Liver (tissue), 9 donors: ENCODE measurements around the gene RAD1. TPM values are rescaled to one million over a fixed set of nuclear protein-coding genes. Genes with fewer than 3 reads are reported as not detected.

ENCODE experiments used
- DNase-seq: peaks from one replicate; pipeline ENCODE4 v3.0.0-alpha.2; 2017; ENCODE audit warnings: low spot score
- H3K27ac ChIP-seq, 2 donors: one replicate each; pipeline ENCODE4 v1.7.0; 2013; ENCODE audit warnings: inconsistent platforms in 2 of 2, low read length in 2 of 2, control low read depth in 1 of 2, low read depth in 1 of 2, mild to moderate bottlenecking in 1 of 2
- H3K27me3 ChIP-seq, 4 donors: one replicate each; pipeline versions ENCODE4 v1.6.1 to v1.7.0; 2013; ENCODE audit warnings: low read length in 3 of 4, inconsistent platforms in 1 of 4, mild to moderate bottlenecking in 1 of 4, moderate library complexity in 1 of 4; ENCODE audit not compliant: control insufficient read depth in 4 of 4, insufficient read depth in 4 of 4
- H3K36me3 ChIP-seq, 4 donors: one replicate each; pipeline versions ENCODE4 v1.6.1 to v1.7.0; 2013; ENCODE audit warnings: low read length in 3 of 4, mild to moderate bottlenecking in 3 of 4, low read depth in 1 of 4, moderate library complexity in 1 of 4; ENCODE audit not compliant: control insufficient read depth in 4 of 4, insufficient read depth in 3 of 4
- H3K4me1 ChIP-seq, 4 donors: one replicate each; pipeline versions ENCODE4 v1.6.1 to v1.7.0; 2013; ENCODE audit warnings: low read length in 3 of 4, mild to moderate bottlenecking in 3 of 4, moderate library complexity in 1 of 4; ENCODE audit not compliant: control insufficient read depth in 4 of 4, insufficient read depth in 4 of 4
- H3K4me3 ChIP-seq, 3 donors: one replicate each; pipeline versions ENCODE4 v1.6.1 to v1.7.0; 2013; ENCODE audit warnings: low read length in 3 of 3, control low read depth in 1 of 3, low read depth in 1 of 3, mild to moderate bottlenecking in 1 of 3
- H3K9ac ChIP-seq, 2 donors: one replicate each; pipeline ENCODE4 v1.7.0; 2013; ENCODE audit warnings: low read length in 2 of 2, mild to moderate bottlenecking in 2 of 2, moderate library complexity in 2 of 2, control low read depth in 1 of 2, low read depth in 1 of 2
- H3K9me3 ChIP-seq, 4 donors: one replicate each; pipeline versions ENCODE4 v1.6.1 to v1.7.0; 2013; ENCODE audit warnings: low read length in 3 of 4; ENCODE audit not compliant: control insufficient read depth in 4 of 4
- CTCF ChIP-seq: fragments of 150-350 bp; IDR thresholded peaks from 2 replicates; pipeline ENCODE4 v1.5.1; 2017; ENCODE audit warnings: improper control_type of control experiment, low read depth, low read length; ENCODE audit not compliant: missing input control
- EGR1 ChIP-seq, 2 donors: IDR thresholded peaks; 2 replicates each; pipeline ENCODE4 v1.6.1; 2016 to 2018; ENCODE audit warnings: antibody characterized with exemption in 2 of 2, low read depth in 2 of 2
- FOXA2 ChIP-seq: IDR thresholded peaks from 2 replicates; pipeline ENCODE4 v1.6.1; 2016; ENCODE audit warnings: antibody characterized with exemption
- GABPA ChIP-seq, 2 donors: IDR thresholded peaks in 1 of 2; conservative IDR thresholded peaks in 1 of 2; 2 replicates each; pipeline ENCODE4 v1.6.1; 2016; ENCODE audit warnings: antibody characterized with exemption in 2 of 2, mild to moderate bottlenecking in 1 of 2, moderate library complexity in 1 of 2
- HNF4A ChIP-seq, 2 donors: conservative IDR thresholded peaks; 2 replicates each; pipeline ENCODE4 v1.6.1; 2016; ENCODE audit warnings: antibody characterized with exemption in 2 of 2, mild to moderate bottlenecking in 2 of 2
- HNF4G ChIP-seq: IDR thresholded peaks from 2 replicates; pipeline ENCODE4 v1.6.1; 2016; ENCODE audit warnings: antibody characterized with exemption
- JUND ChIP-seq, 2 donors: IDR thresholded peaks; 2 replicates each; pipeline ENCODE4 v1.6.1; 2016; ENCODE audit warnings: antibody characterized with exemption in 2 of 2
- NR2F2 ChIP-seq: IDR thresholded peaks from 2 replicates; pipeline ENCODE4 v1.6.1; 2016; ENCODE audit warnings: antibody characterized with exemption
- RAD21 ChIP-seq, 2 donors: IDR thresholded peaks; 2 replicates each; pipeline ENCODE4 v1.6.1; 2016; ENCODE audit warnings: antibody characterized with exemption in 2 of 2, mild to moderate bottlenecking in 2 of 2
- RXRA ChIP-seq, 2 donors: IDR thresholded peaks; 2 replicates each; pipeline ENCODE4 v1.6.1; 2017 to 2018; ENCODE audit warnings: antibody characterized with exemption in 2 of 2, mild to moderate bottlenecking in 1 of 2
- SP1 ChIP-seq: IDR thresholded peaks from 2 replicates; pipeline ENCODE4 v1.6.1; 2018; ENCODE audit warnings: antibody characterized with exemption, mild to moderate bottlenecking
- TAF1 ChIP-seq: conservative IDR thresholded peaks from 2 replicates; pipeline ENCODE4 v1.6.1; 2016; ENCODE audit warnings: antibody characterized with exemption, mild to moderate bottlenecking
- YY1 ChIP-seq: IDR thresholded peaks from 2 replicates; pipeline ENCODE4 v1.6.1; 2016; ENCODE audit warnings: antibody characterized with exemption, mild to moderate bottlenecking
- ZBTB33 ChIP-seq: IDR thresholded peaks from 2 replicates; pipeline ENCODE4 v1.6.1; 2016; ENCODE audit warnings: antibody characterized with exemption
- WGBS: extraction: QIAGEN DNeasy Blood & Tissue Kit; methylation state at CpG from one replicate; pipeline ENCODE4 v1.1.7; 2013; 5-methylcytosine and 5-hydroxymethylcytosine counted together
- polyA plus RNA-seq, 2 donors: library from polyadenylated mRNA; stranded (reverse) in 1 of 2; unstranded in 1 of 2; fragments of 200-250 nt in 1 of 2; fragments of >200 nt in 1 of 2; fragmentation: Nextera tagmentation in 1 of 2; extraction: Ambion mirVana in 1 of 2; gene quantifications; one replicate each; pipeline versions ENCODE4 v1.2.1 to v1.2.3, GENCODE V29; 2013 to 2015
- total RNA-seq, 2 donors: library from RNA; depleted of rRNA; stranded (reverse); fragments of >200 nt; gene quantifications; one replicate each; pipeline ENCODE4 v1.2.3, GENCODE V29; 2014
- TF ChIP-seq, protein P1 (sequence below): IDR thresholded peaks from 2 replicates; pipeline ENCODE4 v1.6.1; 2016; ENCODE audit warnings: antibody characterized with exemption, mild to moderate bottlenecking
- donor health status: healthy.
- donor health status: healthy.
- donor health status: healthy.
- donor health status: healthy.
- donor health status: healthy.

Gene RAD1
- total and polyA plus RNA-seq, 4 donors = 7.2 to 17.5 (median 9.2) TPM

- TF ChIP-seq, protein P1, sequence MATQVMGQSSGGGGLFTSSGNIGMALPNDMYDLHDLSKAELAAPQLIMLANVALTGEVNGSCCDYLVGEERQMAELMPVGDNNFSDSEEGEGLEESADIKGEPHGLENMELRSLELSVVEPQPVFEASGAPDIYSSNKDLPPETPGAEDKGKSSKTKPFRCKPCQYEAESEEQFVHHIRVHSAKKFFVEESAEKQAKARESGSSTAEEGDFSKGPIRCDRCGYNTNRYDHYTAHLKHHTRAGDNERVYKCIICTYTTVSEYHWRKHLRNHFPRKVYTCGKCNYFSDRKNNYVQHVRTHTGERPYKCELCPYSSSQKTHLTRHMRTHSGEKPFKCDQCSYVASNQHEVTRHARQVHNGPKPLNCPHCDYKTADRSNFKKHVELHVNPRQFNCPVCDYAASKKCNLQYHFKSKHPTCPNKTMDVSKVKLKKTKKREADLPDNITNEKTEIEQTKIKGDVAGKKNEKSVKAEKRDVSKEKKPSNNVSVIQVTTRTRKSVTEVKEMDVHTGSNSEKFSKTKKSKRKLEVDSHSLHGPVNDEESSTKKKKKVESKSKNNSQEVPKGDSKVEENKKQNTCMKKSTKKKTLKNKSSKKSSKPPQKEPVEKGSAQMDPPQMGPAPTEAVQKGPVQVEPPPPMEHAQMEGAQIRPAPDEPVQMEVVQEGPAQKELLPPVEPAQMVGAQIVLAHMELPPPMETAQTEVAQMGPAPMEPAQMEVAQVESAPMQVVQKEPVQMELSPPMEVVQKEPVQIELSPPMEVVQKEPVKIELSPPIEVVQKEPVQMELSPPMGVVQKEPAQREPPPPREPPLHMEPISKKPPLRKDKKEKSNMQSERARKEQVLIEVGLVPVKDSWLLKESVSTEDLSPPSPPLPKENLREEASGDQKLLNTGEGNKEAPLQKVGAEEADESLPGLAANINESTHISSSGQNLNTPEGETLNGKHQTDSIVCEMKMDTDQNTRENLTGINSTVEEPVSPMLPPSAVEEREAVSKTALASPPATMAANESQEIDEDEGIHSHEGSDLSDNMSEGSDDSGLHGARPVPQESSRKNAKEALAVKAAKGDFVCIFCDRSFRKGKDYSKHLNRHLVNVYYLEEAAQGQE = no peak
- TF ChIP-seq JUND (IDR thresholded peaks at IDR 0.05) (no peak), FOXA2 (no peak), NR2F2 (no peak), SP1 (no peak), HNF4A (conservative IDR thresholded peaks at IDR 0.05) (no peak)
- H3K27ac ChIP-seq = no peak overlapping the region
- H3K36me3 ChIP-seq = peaks cover 2 to 24% (median 11%) of the 10 kb centered on the region in 4 donors
- no peaks in the 10 kb centered on the region for H3K27me3 ChIP-seq
- DNase-seq = no peak
- no peak overlapping the region for H3K4me3 ChIP-seq
- WGBS = 92% methylated on average over 2 of the region's 2 CpGs
- H3K4me1 ChIP-seq = peaks cover 2 to 30% (median 21%) of the 10 kb centered on the region in 4 donors
- H3K9ac ChIP-seq = no peak overlapping the region
- H3K9me3 ChIP-seq = no peaks in the 10 kb centered on the region
These were observed 2.2 kb downstream of the RAD1 start for GRCh38 chr5:34913072-34913471.

DNA sequence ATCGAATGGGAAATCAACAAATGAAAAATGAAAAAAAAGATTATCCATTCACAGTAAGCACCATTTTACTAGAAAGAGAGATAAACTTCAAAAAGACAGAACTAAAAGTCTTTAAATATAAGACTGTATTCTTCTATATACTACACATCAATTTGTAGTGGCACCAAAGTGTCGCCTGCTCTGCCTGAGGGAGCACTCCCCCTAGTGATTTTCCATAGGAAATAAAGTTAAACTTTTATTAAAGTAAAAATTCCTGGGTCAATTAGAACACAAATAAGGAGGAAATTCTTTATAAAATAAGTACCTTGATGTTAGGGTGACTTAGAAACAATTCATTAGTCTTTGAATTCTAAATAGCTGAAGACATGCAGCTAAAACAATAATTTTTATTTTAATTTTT lies 9.7 kb downstream of the RAD1 start:
- no peaks in the 10 kb centered on the region for H3K27me3 ChIP-seq
- H3K4me3 ChIP-seq = no peak overlapping the region
- no peak overlapping the region for H3K9ac ChIP-seq
- peaks cover 0 to 10% (median 4%) of the 10 kb centered on the region in 4 donors for H3K36me3 ChIP-seq
- WGBS = 92% methylated on average over 2 of the region's 2 CpGs
- H3K4me1 ChIP-seq = no peaks in the 10 kb centered on the region
- H3K9me3 ChIP-seq = no peaks in the 10 kb centered on the region
- no peak overlapping the region for H3K27ac ChIP-seq
- TF ChIP-seq YY1 (no peak), NR2F2 (no peak), CTCF (peak; percentile 24), RXRA (IDR thresholded peaks at IDR 0.05) (no peak), ZBTB33 (no peak), TAF1 (no peak), SP1 (no peak), HNF4G (no peak), GABPA (IDR thresholded peaks at IDR 0.05 in 1 of 2, conservative IDR thresholded peaks at IDR 0.05 in 1 of 2) (no peak), EGR1 (IDR thresholded peaks at IDR 0.05; ENCODE audit: low read depth in 2 of 2) (no peak), RAD21 (IDR thresholded peaks at IDR 0.05) (peak; percentile 56 to 62), HNF4A (conservative IDR thresholded peaks at IDR 0.05) (no peak)
- TF ChIP-seq, protein P1 = no peak
- DNase-seq = no peak
